Brain pericyte (primary cell): ENCODE results near the gene PALD1.
"Not testable (repeated sequence)": the region's sequence is repeated elsewhere in the genome, so short reads cannot be mapped to it uniquely, and the experiment has no call there.

Experiments used
- DNase-seq: peaks from one replicate; pipeline ENCODE4 v3.0.0-alpha.2; 2012; ENCODE audit warnings: low read depth, low spot score

Gene PALD1

GRCh38 chr10:70571236-70571635 lies 92.7 kb downstream of the PALD1 start:
- DNase-seq = no peak

- DNase-seq = no peak
These were observed 93.3 kb downstream of the PALD1 start for GRCh38 chr10:70571636-70572439.

- DNase-seq = no peak
These were observed 95.3 kb downstream of the PALD1 start for GRCh38 chr10:70573599-70574506.

- DNase-seq = no peak
These were observed 96.9 kb downstream of the PALD1 start for GRCh38 chr10:70575486-70575873.

- DNase-seq = no peak
These were observed 97.6 kb downstream of the PALD1 start for GRCh38 chr10:70575874-70576802.

GRCh38 chr10:70576803-70577517 lies 98.4 kb downstream of the PALD1 start:
- no peak for DNase-seq

GRCh38 chr10:70578371-70578947 lies 99.9 kb downstream of the PALD1 start:
- DNase-seq = no peak

GRCh38 chr10:70579234-70580002 lies 100.9 kb downstream of the PALD1 start:
- DNase-seq = no peak

GRCh38 chr10:70581176-70581575 lies 102.6 kb downstream of the PALD1 start:
- not testable (repeated sequence) for DNase-seq

GRCh38 chr10:70582793-70583668 lies 104.5 kb downstream of the PALD1 start:
- DNase-seq = no peak

- no peak for DNase-seq
These were observed 105.1 kb downstream of the PALD1 start for GRCh38 chr10:70583669-70584037.

- no peak for DNase-seq
These were observed 105.8 kb downstream of the PALD1 start for GRCh38 chr10:70584366-70584765.

- DNase-seq = peak; percentile 52
These were observed 106.5 kb downstream of the PALD1 start for GRCh38 chr10:70584909-70585544.

- DNase-seq = no peak
These were observed 107.1 kb downstream of the PALD1 start for GRCh38 chr10:70585578-70586169.

- no peak for DNase-seq
These were observed 107.9 kb downstream of the PALD1 start for GRCh38 chr10:70586348-70586930.

- no peak for DNase-seq
These were observed 108.6 kb downstream of the PALD1 start for GRCh38 chr10:70587045-70587658.

GRCh38 chr10:70588255-70588654 lies 109.7 kb downstream of the PALD1 start:
- no peak for DNase-seq
